Spleen (tissue), 7 donors: ENCODE data around the gene PLAU.

Experiments used
- POLR2A ChIP-seq, 3 donors: fragments of 450-650 bp; IDR thresholded peaks; one replicate each; pipeline ENCODE4 v1.5.1; 2017; ENCODE audit warnings: antibody characterized with exemption in 3 of 3, mild to moderate bottlenecking in 1 of 3
- TF ChIP-seq, protein P1 (sequence below), 11 experiments: fragments of 200-600 bp in 7 of 11; fragments of 450-650 bp in 4 of 11; sonication (generic) in 4 of 11; IDR thresholded peaks in 8 of 11; conservative IDR thresholded peaks in 3 of 11; 1 replicate in 7 of 11; 2 replicates in 4 of 11; pipeline versions ENCODE4 v1.4.0 to v1.8.0; 2016 to 2021; ENCODE audit warnings: antibody characterized with exemption in 11 of 11, inconsistent platforms in 4 of 11, mild to moderate bottlenecking in 1 of 11
- donor health status: DM: no; HTN: no; CAD: no; lungs with moderate emphysema.
- donor health status: DM: no; HTN: no; CAD: no.
- donor health status: DM: no; HTN: no; CAD: no.

DNA sequence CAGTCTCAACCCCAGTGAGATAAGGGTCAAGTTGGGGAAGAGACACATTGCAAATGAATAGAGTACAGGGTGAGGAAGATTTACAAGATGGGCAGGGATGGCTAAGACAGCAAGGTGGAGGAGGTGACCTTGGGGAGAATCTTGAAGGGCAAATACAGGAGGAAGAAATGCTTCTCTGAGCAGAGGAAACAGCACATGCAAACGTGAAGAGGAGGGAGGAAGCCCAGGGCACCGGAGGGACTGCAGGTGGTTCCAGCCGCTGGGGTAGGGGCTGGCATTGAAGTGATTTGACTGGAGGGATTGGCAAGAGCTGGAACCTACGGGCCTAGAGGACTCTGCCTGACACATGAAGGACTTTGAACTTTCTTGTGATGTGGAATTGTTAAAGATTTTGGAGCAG is 14.6 kb downstream of the PLAU start:
- TF ChIP-seq, protein P1, sequence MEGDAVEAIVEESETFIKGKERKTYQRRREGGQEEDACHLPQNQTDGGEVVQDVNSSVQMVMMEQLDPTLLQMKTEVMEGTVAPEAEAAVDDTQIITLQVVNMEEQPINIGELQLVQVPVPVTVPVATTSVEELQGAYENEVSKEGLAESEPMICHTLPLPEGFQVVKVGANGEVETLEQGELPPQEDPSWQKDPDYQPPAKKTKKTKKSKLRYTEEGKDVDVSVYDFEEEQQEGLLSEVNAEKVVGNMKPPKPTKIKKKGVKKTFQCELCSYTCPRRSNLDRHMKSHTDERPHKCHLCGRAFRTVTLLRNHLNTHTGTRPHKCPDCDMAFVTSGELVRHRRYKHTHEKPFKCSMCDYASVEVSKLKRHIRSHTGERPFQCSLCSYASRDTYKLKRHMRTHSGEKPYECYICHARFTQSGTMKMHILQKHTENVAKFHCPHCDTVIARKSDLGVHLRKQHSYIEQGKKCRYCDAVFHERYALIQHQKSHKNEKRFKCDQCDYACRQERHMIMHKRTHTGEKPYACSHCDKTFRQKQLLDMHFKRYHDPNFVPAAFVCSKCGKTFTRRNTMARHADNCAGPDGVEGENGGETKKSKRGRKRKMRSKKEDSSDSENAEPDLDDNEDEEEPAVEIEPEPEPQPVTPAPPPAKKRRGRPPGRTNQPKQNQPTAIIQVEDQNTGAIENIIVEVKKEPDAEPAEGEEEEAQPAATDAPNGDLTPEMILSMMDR (IDR thresholded peaks at IDR 0.05 in 8 of 11, conservative IDR thresholded peaks at IDR 0.05 in 3 of 11): no peak
- no peak for TF ChIP-seq POLR2A (IDR thresholded peaks at IDR 0.05)
